ENCODE data around the gene DNASE1L3. TPM values are rescaled to one million over a fixed set of nuclear protein-coding genes. Genes with fewer than 3 reads are reported as not detected.

Gene DNASE1L3
- total and polyA plus RNA-seq, 2 of the 13 experiments (the other 11 are each of a cell fraction or from before 2014, with no cell fraction given), result 0.86 to 1.7 TPM

- TF ChIP-seq ZNF800 (CRISPR knock-in tag; IDR thresholded peaks at IDR 0.05), result 0 out of 2 replicates have a peak, but pooled peaks have one; percentile 49
- no peak for TF ChIP-seq MAZ (IDR thresholded peaks at IDR 0.05; ENCODE audit: borderline replicate concordance, low read depth, low read length)
- TF ChIP-seq MAZ (CRISPR knock-in tag; IDR thresholded peaks at IDR 0.05; ENCODE audit: low read depth), result no peak
- TF ChIP-seq CHD2 (IDR thresholded peaks at IDR 0.05; ENCODE audit: low read depth, low read length), result no peak
- TF ChIP-seq NFKBIZ (CRISPR knock-in tag; IDR thresholded peaks at IDR 0.05), result no peak
- no peak for TF ChIP-seq SETDB1 (CRISPR knock-in tag; IDR thresholded peaks at IDR 0.05; ENCODE audit: borderline replicate concordance)
- no peak for TF ChIP-seq U2AF2 (IDR thresholded peaks at IDR 0.05; ENCODE audit: low read depth, low read length)
- TF ChIP-seq CC2D1A (CRISPR knock-in tag; IDR thresholded peaks at IDR 0.05), result no peak
- TF ChIP-seq PHF21A (CRISPR knock-in tag; IDR thresholded peaks at IDR 0.05), result peak; percentile 52; the same call in 1 of the 2 replicates
- no peak for TF ChIP-seq MYNN (CRISPR knock-in tag; IDR thresholded peaks at IDR 0.05; ENCODE audit: low read depth)
- TF ChIP-seq ZNF749 (CRISPR knock-in tag; IDR thresholded peaks at IDR 0.05; ENCODE audit: borderline replicate concordance), result no peak
- no peak for TF ChIP-seq ZBTB2 (CRISPR knock-in tag; IDR thresholded peaks at IDR 0.05; ENCODE audit: low read depth)
- no peak for TF ChIP-seq ZNF839 (CRISPR knock-in tag; IDR thresholded peaks at IDR 0.05; ENCODE audit: borderline replicate concordance)
- no peak for TF ChIP-seq ZNF552 (CRISPR knock-in tag; IDR thresholded peaks at IDR 0.05; ENCODE audit: borderline replicate concordance)
- peak; percentile 73 for TF ChIP-seq MED1 (CRISPR knock-in tag; IDR thresholded peaks at IDR 0.05)
- TF ChIP-seq ZFP37 (CRISPR knock-in tag; IDR thresholded peaks at IDR 0.05; ENCODE audit: borderline replicate concordance), result no peak
- no peak for TF ChIP-seq ZNF205 (CRISPR knock-in tag; IDR thresholded peaks at IDR 0.05)
- no peak for TF ChIP-seq MYPOP (CRISPR knock-in tag; IDR thresholded peaks at IDR 0.05)
- no peak for TF ChIP-seq KLF11 (CRISPR knock-in tag; IDR thresholded peaks at IDR 0.05)
- no peak for TF ChIP-seq MTERF4 (CRISPR knock-in tag; IDR thresholded peaks at IDR 0.05)
- TF ChIP-seq ZNF550 (CRISPR knock-in tag; IDR thresholded peaks at IDR 0.05; ENCODE audit: borderline replicate concordance), result no peak
- peak; percentile 90; the same call in 1 of the 2 replicates for TF ChIP-seq CHD4 (IDR thresholded peaks at IDR 0.05; ENCODE audit: borderline replicate concordance, low read length)
- TF ChIP-seq RXRA (CRISPR knock-in tag; IDR thresholded peaks at IDR 0.05), result no peak; the same call in 1 of the 2 replicates
- peak; percentile 55; the same call in 1 of the 2 replicates for TF ChIP-seq JUN (CRISPR knock-in tag; IDR thresholded peaks at IDR 0.05)
- TF ChIP-seq CREB1 (IDR thresholded peaks at IDR 0.05), result no peak
- TF ChIP-seq CREB1 (CRISPR knock-in tag; IDR thresholded peaks at IDR 0.05), result 0 out of 2 replicates have a peak, but pooled peaks have one; percentile 19
Measured at GRCh38 chr3:58180940-58181587, 29.7 kb downstream of the DNASE1L3 start (continued).
